Endodermal cell (in vitro differentiated cells): ENCODE results near the gene FAAP100. TPM values are rescaled to one million over a fixed set of nuclear protein-coding genes. Genes with fewer than 3 reads are reported as not detected.

ENCODE experiments used
- DNase-seq: peaks from one replicate; pipeline ENCODE4 v3.0.0-alpha.2; 2017
- H3K27ac ChIP-seq: 2 replicates; pipeline ENCODE4 v1.5.1; 2013; ENCODE audit warnings: mild to moderate bottlenecking, low read depth, low read length, moderate library complexity
- H3K27me3 ChIP-seq: 2 replicates; pipeline ENCODE4 v1.6.1; 2013; ENCODE audit warnings: mild to moderate bottlenecking, low read length, moderate library complexity; ENCODE audit not compliant: insufficient read depth, control insufficient read depth, poor library complexity, severe bottlenecking
- H3K36me3 ChIP-seq: 2 replicates; pipeline ENCODE4 v1.7.0; 2013; ENCODE audit warnings: mild to moderate bottlenecking, low read length, moderate library complexity; ENCODE audit not compliant: control insufficient read depth, insufficient read depth
- H3K4me1 ChIP-seq: one replicate; pipeline ENCODE4 v1.7.0; 2013; ENCODE audit warnings: low read length; ENCODE audit not compliant: control insufficient read depth, insufficient read depth
- H3K4me3 ChIP-seq: 2 replicates; pipeline ENCODE4 v1.5.1; 2013; ENCODE audit warnings: mild to moderate bottlenecking, low read length, moderate library complexity
- H3K9ac ChIP-seq: 2 replicates; pipeline ENCODE4 v1.6.1; 2013; ENCODE audit warnings: mild to moderate bottlenecking, low read length, moderate library complexity; ENCODE audit not compliant: poor library complexity, severe bottlenecking; ENCODE audit errors: extremely low read depth
- H3K9me3 ChIP-seq: 2 replicates; pipeline ENCODE4 v1.6.1; 2013; ENCODE audit warnings: mild to moderate bottlenecking, low read length, moderate library complexity; ENCODE audit not compliant: control insufficient read depth
- H3K27ac Mint-ChIP-seq: 2 replicates; pipeline ENCODE4 v1.8.0; 2020; ENCODE audit warnings: mixed read lengths
- H3K27me3 Mint-ChIP-seq: 2 replicates; pipeline ENCODE4 v1.8.0; 2021; ENCODE audit warnings: mild to moderate bottlenecking, mixed read lengths; ENCODE audit not compliant: insufficient read depth
- H3K36me3 Mint-ChIP-seq: 2 replicates; pipeline ENCODE4 v1.8.0; 2020; ENCODE audit warnings: low read depth, mixed read lengths
- H3K4me1 Mint-ChIP-seq: 2 replicates; pipeline ENCODE4 v1.8.0; 2020; ENCODE audit warnings: mixed read lengths
- H3K4me3 Mint-ChIP-seq: 2 replicates; pipeline ENCODE4 v1.8.0; 2020; ENCODE audit warnings: mild to moderate bottlenecking, moderate library complexity, mixed read lengths
- H3K9me3 Mint-ChIP-seq: 2 replicates; pipeline ENCODE4 v1.8.0; 2020; ENCODE audit warnings: mild to moderate bottlenecking, mixed read lengths
- CTCF ChIP-seq: fragments of 200-600 bp; sonication (generic); conservative IDR thresholded peaks from 2 replicates; pipeline ENCODE4 v1.5.0; 2021; ENCODE audit warnings: antibody characterized with exemption, mild to moderate bottlenecking
- WGBS, 2 experiments: methylation state at CpG; one replicate each; pipeline versions ENCODE4 v1.1.5 to v1.1.7; 2013; ENCODE audit warnings: missing lambda C conversion rate in 2 of 2, mixed read lengths in 1 of 2; ENCODE audit not compliant: insufficient coverage in 1 of 2, insufficient read length in 1 of 2; 5-methylcytosine and 5-hydroxymethylcytosine counted together
- long read RNA-seq, 4 experiments: library from polyadenylated mRNA in 2 of 4; library from RNA in 1 of 4; library from capped mRNA in 1 of 4; stranded (forward) in 3 of 4; unstranded in 1 of 4; transcript quantifications; one replicate each; pipeline ENCODE4 v2.0.0, GENCODE V29; 2020 to 2021; ENCODE audit warnings: inconsistent platforms in 1 of 4
- polyA plus RNA-seq, 2 experiments: library from polyadenylated mRNA; stranded (reverse); fragments of 50-300 nt; gene quantifications; one replicate each; pipeline ENCODE4 v1.2.3, GENCODE V29; 2013
- total RNA-seq, 2 donors: library from RNA; stranded (reverse); fragmentation: NEBNext Ultra II Directional in 1 of 2; extraction: Animal tissue kit (Norgen Biotek cat#: 25700) in 1 of 2; gene quantifications; 2 replicates in 1 of 2; 3 replicates in 1 of 2; pipeline ENCODE4 v1.2.1, GENCODE V29; 2021

FAAP100 gene
- total RNA-seq: 10 to 100 TPM; 34.5 to 39.5 TPM
- 25.9 TPM for polyA plus RNA-seq (2013, experiment 1 of 2)
- polyA plus RNA-seq (2013, experiment 2 of 2): 24.1 TPM
- long read RNA-seq, experiment 1, partial matches to known transcripts: 6 of 12 reads
- long read RNA-seq, experiment 1, other reads (novel, unspliced or antisense): 6 of 12 reads
- long read RNA-seq, experiment 2, transcript FAAP100-201 (9 exons, 3,627 nt): minor isoform, 9 of 37 reads
- long read RNA-seq, experiment 2, transcript FAAP100-203 (9 exons, 3,822 nt): major isoform, 11 of 37 reads
- long read RNA-seq, experiment 2, partial matches to known transcripts: 4 of 37 reads
- long read RNA-seq, experiment 2, other reads (novel, unspliced or antisense): 13 of 37 reads
- long read RNA-seq, experiment 3, transcript FAAP100-201 (9 exons, 3,627 nt): major isoform, 48 of 156 reads
- long read RNA-seq, experiment 3, transcript FAAP100-203 (9 exons, 3,822 nt): minor isoform, 24 of 156 reads
- long read RNA-seq, experiment 3, transcript FAAP100-202 (5 exons, 2,996 nt): minor isoform, 13 of 156 reads
- long read RNA-seq, experiment 3, partial matches to known transcripts: 15 of 156 reads
- long read RNA-seq, experiment 3, other reads (novel, unspliced or antisense): 56 of 156 reads
- long read RNA-seq, experiment 4: 0 reads

GRCh38 chr17:81552244-81553017 lies at the start of gene FAAP100:
Gene FAAP100, minus strand, starts transcription at chr17:81552353. Its CDS starts 23 bp downstream, at chr17:81552330.
- H3K4me1 Mint-ChIP-seq: peaks cover 10% of the 10 kb centered on the region
- no peaks in the 10 kb centered on the region for H3K9me3 Mint-ChIP-seq
- H3K9ac ChIP-seq: peak within 1 kb of the TSS; percentile 62
- no peaks in the 10 kb centered on the region for H3K27me3 ChIP-seq
- peak within 1 kb of the TSS; percentile 82 for H3K27ac ChIP-seq
- H3K4me3 ChIP-seq: peak within 1 kb of the TSS; percentile 95
- H3K9me3 ChIP-seq: no peaks in the 10 kb centered on the region
- no peaks in the 10 kb centered on the region for H3K27me3 Mint-ChIP-seq
- H3K4me3 Mint-ChIP-seq: peak within 1 kb of the TSS; percentile 79
- peak within 1 kb of the TSS; percentile 90 for H3K27ac Mint-ChIP-seq
- WGBS, 2 experiments: 0% methylated on average over 46 to 85 of the region's 85 CpGs
- H3K36me3 ChIP-seq: peaks cover 28% of the 10 kb centered on the region
- peaks cover 27% of the 10 kb centered on the region for H3K36me3 Mint-ChIP-seq
- DNase-seq: peak; percentile 95
- peaks cover 3% of the 10 kb centered on the region for H3K4me1 ChIP-seq
- TF ChIP-seq CTCF: no peak

- no peaks in the 10 kb centered on the region for H3K9me3 ChIP-seq
- WGBS, 2 experiments: 32 to 70% methylated on average over 5 to 9 of the region's 9 CpGs
- H3K27ac Mint-ChIP-seq: no peak overlapping the region
- no peaks in the 10 kb centered on the region for H3K27me3 Mint-ChIP-seq
- no peaks in the 10 kb centered on the region for H3K4me1 Mint-ChIP-seq
- no peak overlapping the region for H3K9ac ChIP-seq
- H3K9me3 Mint-ChIP-seq: no peaks in the 10 kb centered on the region
- no peaks in the 10 kb centered on the region for H3K4me1 ChIP-seq
- no peaks in the 10 kb centered on the region for H3K27me3 ChIP-seq
- H3K36me3 ChIP-seq: peaks cover 81% of the 10 kb centered on the region
- H3K4me3 Mint-ChIP-seq: no peak overlapping the region
- TF ChIP-seq CTCF: peak; percentile 89
- H3K4me3 ChIP-seq: no peak overlapping the region
- peaks cover 73% of the 10 kb centered on the region for H3K36me3 Mint-ChIP-seq
- DNase-seq: peak; percentile 77
- no peak overlapping the region for H3K27ac ChIP-seq
Measured at GRCh38 chr17:81601525-81602120, 49.5 kb upstream of the FAAP100 start.
